HG03520 (cell line): ENCODE results near the gene RFXANK.
"Not testable (repeated sequence)": the region's sequence is repeated elsewhere in the genome, so short reads cannot be mapped to it uniquely, and the experiment has no call there.

Source experiments
- ATAC-seq: cut with Tn5 transposase; IDR thresholded peaks from one replicate; pipeline ENCODE4 v1.9.1; 2021; ENCODE audit warnings: mild to moderate bottlenecking, moderate library complexity; ENCODE audit not compliant: unreplicated experiment

Gene RFXANK

DNA sequence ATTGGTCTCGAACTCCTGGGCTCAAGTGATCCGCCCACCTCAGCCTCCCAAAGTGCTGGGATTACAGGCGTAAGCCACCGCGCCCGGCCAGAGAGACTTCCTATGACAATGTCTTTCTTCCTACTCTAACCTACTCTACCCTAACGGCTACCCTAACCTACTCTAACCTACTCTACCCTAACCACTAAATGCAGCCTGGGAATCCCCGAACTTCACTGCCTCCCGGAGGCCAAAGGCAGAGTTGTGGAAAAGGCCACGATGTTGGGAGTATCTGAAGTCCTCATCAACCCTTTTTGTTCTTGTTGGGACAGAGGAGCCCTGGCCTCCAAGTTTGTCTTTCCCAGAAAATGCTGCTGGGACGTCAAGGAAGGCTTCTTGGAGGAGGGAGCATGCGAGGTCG, 12.1 kb downstream of the RFXANK start:
- no peak for ATAC-seq

DNA sequence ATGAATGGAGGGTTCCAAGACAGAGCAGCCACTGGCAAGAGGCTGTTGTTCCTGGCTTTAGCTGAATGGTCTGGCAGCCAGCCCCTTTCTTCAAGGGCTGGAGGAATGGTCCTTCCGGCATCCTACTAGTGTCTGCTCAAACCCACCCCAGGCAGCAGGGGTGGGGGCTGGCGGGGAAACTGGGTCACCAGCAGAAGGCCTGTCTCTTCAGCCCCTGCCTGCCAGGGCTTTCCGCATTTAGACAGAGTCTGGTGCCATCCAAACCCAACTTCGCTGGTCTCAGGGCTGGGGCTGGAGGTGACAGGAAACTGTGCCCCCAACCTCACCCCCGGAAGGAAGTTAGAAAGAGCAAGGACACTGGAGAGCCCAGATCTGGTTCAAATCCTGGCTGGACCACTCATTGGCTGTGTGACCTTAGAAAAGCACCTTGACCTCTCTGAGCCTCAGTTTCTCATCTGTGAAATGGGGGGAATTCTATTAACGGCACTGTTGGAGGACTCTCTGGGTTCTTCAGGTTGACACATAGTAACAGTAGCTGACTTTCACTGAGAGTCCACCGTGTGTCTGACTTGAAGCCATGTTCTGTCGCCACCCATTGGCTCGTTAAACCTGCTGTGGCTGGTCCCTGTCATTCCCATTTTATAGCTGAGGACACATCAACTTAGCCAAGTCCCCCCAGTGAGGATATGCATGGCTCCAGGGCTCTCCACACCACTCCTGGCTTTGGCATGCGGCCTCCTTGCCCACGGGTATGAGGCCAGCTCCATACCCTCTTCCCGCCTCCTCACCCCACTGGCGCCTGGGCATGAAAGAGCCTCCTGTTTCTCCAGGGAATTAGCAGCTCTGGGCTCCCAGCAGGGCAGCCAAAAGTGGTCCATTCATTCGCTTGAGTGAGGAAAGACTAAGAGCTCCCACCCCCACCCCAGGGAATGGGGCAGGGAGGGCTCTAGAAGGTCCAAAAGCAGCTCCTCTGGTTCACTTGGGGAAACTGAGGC, 13.7 kb downstream of the RFXANK start:
- no peak for ATAC-seq

DNA sequence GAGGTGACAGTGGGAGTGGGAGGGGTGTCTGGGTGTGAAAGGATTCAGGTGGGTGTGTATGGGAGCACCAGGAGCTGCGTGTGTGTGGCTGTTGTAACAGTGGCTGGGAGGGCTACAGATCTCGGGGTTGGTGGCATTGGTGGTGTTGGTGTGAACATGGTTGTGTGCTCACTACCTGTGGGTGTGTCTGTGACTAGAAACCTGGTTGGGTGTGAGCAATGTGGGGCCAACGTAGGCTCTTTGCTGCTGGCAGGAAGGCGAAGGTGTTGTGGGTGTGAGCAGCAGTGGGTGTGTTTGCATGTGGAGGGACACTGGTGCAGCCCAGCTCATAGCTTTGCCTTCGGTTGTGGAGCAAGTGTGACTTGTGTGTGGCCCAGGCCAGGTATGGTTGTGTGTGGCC, 14.9 kb downstream of the RFXANK start:
- no peak for ATAC-seq

DNA sequence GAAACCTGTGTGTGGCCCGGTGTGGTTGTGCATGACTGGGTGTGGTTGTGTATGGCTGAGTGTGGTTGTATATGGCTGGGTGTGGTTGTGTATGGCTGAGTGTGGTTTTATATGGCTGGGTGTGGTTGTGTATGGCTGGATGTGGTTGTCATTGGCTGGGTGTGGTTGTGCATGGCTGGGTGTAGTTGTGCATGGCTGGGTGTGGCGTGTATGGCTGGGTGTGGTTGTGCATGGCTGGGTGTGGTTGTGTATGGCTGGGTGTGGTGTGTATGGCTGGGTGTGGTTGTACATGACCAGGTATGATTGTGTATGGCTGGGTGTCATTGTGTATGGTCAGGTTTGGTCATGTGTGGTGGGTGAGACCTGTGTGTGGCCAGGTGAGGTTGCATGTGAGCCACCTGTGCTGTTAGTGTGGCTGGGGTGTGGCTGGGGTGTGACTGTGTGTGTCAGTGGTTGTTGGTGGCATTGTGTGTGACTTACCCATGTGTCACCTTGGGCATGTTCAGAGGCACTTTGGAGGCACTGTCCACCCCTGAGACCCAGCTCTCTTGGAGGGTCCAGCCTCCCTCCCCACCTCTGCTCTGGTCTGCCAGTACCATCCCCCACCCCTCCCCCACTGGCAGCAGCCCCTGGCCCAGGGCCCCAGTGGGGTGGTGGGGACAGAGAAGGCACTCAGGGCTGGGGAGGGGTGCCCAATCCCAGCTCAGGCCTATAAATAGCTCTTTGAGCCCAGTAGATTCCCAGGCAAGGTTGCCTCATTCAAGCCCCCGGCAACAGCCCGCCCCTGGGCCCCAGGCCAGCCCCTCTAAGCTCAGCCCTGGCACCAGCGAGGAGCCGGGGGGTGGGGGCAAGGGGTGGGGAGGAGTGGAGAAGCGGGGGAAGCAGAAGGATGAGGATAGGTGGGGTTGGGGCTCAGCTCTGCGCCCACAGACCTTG, 15.8 kb downstream of the RFXANK start:
- ATAC-seq: no peak

DNA sequence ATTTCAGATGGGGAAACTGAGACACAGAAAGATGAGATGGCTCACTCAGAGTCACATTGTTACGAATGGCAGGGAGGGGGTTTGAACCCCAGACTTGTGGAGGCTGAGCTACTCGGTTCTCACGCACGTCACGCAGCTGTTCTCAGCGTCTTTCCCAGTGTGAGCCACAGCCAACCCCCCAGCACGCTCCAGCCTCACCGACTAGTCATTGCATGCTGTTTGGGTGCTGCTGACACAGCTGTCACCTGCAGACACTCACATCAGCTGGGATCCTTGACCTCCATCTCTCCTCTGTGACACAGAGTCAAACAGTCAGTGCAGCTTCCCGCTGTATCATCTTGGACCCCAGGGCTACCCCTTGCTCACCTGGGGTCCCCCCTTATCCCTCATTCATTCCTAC, 17.3 kb downstream of the RFXANK start:
- no peak for ATAC-seq

DNA sequence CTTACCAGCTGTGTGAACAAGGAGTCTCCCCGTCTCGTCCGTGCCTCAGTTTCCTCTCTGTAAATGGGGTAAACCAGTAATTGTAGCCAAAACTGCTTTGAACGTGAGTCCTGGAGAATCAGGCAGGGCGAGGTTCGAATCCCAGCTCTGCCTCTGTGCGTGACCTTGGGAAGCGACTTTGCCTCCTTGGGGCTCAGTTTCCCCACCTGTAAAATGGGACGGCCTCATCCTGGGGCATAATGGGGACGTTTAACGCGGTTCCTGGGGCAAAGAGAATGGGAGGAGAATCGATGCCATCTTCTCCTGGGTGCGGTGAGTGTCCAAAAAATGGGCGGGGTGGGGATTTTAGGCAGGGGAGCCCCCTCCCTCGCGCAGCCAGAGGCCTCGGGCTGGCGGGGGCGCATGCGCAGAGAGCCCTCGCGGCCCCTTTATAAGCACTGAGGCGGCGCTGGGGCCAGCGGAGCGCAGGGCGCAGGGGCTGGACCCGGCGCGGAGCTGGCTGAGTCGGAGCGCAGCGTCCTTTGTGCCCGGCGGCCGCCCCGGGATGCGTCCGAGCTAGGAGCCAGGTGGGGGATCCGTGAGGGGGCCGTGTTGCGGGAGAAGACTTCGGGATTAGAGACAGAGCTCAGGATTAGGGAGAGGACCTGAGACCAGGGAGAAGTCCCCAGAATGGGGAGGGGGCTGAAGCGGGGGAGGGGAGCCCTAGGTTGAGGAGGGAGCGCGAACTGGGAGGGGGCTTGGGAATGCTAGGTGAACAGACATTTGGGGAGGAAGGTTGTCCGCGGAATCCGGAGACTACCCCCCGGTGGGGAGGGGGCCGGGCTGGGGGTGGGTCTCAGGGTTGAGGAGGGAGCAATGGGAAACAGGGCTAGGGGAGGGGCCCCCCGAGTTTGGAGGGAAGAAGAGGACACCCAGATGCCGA, 19.7 kb downstream of the RFXANK start, which contains the start of gene NCAN:
TSS of gene NCAN (plus strand) at position 460 of the 922 bp plus-strand sequence. CDS start 4,996 bp downstream, outside the sequence.
- ATAC-seq: no peak

DNA sequence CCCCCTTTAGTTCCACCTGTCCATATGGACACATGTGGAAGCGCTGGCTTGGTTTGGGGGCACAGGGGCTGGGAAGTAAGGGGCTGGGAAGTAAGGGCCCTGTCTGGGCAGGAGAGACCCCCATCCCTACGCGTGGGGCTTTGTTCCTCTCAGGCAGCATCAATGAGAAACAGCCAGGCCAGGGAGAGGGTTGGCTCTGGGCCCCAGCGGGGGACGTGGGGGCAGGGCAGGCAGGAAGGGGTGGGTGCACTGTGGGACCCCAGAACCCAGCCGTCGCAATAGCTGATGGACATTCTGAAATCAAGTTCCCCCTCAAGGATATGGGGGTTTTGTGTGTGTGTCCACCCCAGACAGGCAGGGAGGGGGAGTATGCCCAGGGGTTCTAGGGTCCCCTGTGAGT, 20.9 kb downstream of the RFXANK start:
- ATAC-seq: no peak

DNA sequence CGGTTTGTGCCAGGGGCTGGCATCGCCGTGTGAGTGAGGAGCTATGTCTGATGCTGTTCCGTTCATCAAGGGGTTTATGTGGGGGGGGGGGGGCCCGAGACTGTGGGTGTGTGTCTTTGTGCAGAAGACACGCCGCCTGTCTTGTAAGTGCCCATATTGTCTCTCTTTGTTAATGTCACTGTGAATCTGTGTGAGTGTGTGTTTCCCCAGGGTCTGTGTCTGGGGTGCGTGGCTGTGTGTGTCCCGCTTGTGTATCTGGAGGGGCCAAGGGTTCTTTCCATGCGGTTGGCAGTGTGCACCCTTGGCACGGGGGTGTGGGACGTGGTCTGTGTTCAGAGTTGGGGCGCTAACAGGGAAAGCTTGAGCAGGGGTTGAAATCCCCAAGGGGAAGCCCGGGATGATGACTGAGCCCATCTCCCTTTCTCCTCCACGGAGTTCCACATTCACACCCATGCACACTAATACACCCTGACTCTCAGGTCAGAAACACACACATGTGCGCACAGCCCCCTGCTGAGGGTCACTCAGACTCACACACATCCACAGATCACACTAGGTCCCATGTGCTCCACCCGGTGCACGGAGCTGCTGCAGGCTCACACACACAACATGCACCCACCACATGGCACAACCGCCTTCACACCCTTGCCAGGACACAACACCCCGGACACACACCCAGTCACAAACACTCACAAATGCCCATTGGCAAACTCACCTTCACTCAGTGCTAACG, 21.5 kb downstream of the RFXANK start:
- ATAC-seq: no peak

DNA sequence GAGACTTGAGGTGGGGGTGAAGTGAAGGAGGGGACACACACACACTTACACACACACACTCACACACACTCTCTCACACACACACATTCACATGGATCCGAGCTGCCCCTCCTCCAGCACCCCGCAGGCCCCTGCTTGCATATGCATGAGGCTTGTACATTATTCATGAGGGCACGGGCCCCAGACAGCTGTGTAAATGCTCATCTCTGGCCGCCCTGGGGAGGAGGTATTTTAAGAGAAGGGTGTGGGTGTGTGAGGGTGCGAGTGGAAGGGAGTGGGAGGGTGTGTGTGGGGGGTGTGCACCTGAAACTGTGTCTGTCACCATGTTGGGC, 22.1 kb downstream of the RFXANK start:
- ATAC-seq: no peak

DNA sequence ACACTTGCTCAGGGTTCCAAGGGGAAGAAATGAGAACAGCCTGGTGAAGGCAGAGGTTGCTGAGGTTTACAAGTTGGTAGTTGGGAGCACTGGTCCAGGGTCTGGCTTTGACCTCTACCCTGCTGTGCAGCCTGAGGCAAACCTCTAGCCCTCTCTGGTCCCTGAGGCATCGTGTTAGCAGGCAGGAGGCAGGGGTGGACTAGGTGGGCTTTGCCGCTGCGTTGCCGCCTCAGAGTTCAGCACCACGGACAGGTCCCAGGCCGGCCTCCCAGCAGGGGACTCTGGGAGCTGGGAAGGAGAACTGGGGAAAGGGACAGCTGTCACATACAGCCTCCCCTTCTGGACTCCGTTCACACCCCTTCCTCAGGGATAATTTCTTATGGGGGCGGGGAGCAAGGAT, 22.8 kb downstream of the RFXANK start:
- ATAC-seq: no peak

DNA sequence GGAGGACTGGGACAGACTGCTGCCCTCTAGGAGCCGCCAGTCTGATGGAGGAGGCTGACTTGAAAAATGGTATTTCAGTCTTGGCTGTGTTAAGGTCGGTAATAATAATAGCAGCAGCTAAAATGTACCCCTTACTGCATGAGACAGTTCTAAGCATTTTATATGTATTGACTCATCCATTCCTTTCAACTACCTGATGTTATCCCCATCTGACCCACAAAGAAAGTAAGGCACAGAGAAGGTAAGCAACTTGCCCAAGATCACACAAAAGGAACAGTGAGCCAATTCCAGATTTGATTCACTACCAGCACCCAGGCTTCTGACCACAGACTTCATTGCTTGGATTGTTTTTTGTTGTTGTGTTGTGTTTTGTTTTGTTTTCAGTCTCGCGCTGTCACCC, 23.7 kb downstream of the RFXANK start:
- no peak for ATAC-seq

DNA sequence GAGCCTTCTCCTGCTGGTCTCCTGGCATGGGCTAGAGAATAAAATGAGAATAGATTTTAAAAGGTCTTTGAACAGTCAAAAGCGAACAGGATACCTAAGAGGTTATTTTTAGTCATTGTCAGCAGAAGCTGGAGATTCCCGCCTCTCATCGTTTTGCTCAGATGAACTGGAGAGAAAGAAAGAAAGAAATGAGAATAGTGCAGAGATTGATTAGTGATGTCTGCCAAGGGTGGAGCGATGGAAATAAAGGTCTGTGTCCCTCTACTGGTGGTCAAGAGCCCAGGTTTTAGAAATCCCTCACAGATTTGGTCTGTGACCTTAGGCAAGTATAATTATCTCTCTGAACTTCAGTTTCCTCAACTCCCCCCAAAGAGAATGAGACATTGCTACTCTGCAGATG, 25.0 kb downstream of the RFXANK start:
- ATAC-seq: no peak

DNA sequence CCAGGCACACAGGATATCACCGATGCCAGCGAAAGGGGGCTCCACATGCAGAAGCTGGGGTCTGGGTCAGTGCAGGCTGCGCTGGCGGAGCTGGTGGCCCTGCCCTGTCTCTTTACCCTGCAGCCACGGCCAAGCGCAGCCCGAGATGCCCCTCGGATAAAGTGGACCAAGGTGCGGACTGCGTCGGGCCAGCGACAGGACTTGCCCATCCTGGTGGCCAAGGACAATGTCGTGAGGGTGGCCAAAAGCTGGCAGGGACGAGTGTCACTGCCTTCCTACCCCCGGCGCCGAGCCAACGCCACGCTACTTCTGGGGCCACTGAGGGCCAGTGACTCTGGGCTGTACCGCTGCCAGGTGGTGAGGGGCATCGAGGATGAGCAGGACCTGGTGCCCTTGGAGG, 26.9 kb downstream of the RFXANK start:
- ATAC-seq: no peak

DNA sequence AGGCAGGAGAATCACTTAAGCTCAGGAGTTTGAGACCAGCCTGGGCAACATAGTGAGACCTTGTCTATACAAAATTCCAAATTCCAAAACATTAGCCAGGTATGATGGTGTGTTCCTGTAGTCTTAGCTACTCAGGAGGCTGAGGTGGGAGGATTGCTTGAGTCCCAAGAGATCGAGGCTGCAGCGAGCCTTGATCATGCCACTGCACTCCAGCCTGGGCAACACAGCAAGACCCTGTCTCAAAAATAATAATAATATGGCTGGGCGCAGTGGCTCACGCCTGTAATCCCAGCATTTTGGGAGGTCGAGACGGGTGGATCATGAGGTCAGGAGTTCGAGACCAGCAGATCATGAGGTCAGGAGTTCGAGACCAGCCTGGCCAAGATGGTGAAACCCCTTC, 28.9 kb downstream of the RFXANK start:
- not testable (repeated sequence) for ATAC-seq

DNA sequence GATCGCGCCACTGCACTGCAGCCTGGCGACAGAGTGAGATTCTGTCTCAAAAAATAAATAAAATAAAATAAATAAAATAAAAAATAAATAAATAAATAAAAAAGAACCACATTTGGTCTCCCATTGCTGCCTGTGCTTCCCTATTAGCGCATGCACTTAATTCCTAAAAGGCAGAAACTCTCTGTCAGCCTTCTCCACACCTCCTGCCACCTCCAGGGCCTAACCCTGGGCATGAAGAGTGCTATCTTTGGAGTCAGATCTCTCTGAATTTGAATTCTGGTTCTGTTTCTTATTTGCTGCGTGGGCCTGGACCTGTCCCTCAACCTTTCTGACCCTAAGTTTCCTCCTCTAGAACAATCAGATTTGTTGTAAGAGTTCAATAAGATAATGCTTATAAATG, 31.0 kb downstream of the RFXANK start:
- ATAC-seq: no peak

DNA sequence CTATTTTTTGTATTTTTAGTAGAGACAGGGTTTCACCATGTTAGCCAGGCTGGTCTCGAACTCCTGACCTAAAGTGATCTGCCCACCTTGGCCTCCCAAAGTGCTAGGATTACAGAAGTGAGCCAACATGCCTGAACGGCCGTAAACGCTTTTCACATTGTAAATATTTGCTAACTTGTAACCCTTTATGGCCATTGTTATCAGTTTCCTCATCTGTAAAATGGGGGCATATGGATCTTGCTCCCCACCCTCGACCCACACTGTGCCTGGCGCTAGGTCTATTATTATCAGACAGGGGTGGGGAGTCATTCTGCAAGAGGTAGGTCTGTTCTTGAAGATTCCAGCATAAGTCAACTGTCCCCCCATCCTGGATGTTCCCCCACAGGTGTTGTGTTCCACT, 31.6 kb downstream of the RFXANK start:
- no peak for ATAC-seq

DNA sequence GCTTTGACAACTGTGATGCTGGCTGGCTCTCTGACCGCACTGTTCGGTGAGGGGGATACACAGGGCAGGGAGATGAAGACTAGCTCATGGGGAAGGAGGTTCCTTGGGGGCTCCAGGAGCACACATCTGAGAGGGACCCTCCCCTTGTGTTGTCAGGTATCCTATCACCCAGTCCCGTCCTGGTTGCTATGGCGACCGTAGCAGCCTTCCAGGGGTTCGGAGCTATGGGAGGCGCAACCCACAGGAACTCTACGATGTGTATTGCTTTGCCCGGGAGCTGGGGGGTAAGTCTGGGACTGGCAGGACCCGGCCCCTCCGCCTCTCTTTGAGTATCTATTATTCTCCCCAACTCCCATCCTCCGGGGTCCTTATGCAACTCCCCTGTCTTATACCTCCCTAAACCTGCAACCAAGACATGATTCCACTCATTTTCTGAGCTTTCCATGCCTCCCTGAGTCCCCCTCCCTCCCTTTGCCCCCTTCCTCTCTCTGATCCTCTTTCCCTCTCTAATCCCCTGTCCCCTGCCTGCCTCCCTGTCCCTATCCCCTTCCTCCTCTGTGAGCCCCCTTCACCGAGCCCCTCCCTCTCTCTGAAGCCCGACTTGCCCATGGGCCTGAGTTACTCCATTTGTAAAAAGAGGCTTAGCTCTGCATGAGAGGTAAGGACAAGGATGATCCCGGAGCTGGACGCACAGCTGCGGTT, 32.2 kb downstream of the RFXANK start:
- no peak for ATAC-seq

DNA sequence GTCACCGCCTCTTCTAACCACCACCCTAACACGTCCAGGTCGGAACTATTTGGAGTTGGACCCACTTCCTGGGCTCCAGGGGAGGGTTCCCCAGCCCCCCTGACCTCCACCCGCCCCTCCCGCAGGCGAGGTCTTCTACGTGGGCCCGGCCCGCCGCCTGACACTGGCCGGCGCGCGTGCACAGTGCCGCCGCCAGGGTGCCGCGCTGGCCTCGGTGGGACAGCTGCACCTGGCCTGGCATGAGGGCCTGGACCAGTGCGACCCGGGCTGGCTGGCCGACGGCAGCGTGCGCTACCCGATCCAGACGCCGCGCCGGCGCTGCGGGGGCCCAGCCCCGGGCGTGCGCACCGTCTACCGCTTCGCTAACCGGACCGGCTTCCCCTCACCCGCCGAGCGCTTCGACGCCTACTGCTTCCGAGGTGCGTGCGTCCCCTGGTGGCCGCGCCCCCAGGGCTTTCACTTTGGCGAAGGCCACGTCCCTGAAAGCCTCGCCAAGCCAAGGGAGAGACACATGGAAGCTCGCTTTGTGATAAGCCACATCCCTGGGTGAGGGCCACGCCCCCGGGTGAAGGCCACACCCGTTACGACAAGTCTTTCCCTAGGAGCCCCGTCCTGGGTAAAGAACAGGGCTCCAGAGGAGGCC, 32.9 kb downstream of the RFXANK start:
- ATAC-seq: no peak

DNA sequence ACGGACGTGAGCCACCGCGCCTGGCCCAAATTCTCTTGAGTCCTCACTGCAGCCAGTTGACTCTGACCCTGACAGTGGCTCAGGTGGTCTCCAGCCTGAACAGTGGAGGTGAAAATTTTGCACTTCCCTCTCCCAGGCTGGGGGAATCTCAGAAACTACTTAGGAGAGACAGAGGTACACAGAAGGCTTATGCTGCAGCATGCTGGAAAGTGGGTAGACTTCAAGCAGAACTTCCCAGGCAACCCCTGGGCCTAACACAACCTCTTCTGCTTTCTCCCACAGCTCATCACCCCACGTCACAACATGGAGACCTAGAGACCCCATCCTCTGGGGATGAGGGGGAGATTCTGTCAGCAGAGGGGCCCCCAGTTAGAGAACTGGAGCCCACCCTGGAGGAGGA, 34.1 kb downstream of the RFXANK start:
- no peak for ATAC-seq
